ENCODE data around the gene EVI5.

EVI5 gene

GRCh38 chr1:92503043-92503925 lies 281.6 kb downstream of the EVI5 start:
- Histone ChIP-seq H3K9me3 (ENCODE audit: low read length) (no peaks in the 10 kb centered on the region), H3K4me3 (ENCODE audit: low read depth, low read length, poor library complexity, severe bottlenecking) (no peak overlapping the region), H2AFZ (ENCODE audit: low read length) (peak overlapping the region; percentile 24), H3K4me2 (ENCODE audit: low read length) (no peak overlapping the region; the same call in 1 of the 2 replicates), H3K36me3 (ENCODE audit: insufficient read depth, low read length) (no peaks in the 10 kb centered on the region), H3K9ac (ENCODE audit: low read length) (peak overlapping the region; percentile 16; the same call in 1 of the 2 replicates), H3K79me2 (ENCODE audit: insufficient read depth, low read length) (no peaks in the 10 kb centered on the region), H3F3A (ENCODE audit: insufficient read depth, low read length) (no peaks in the 10 kb centered on the region), H3K4me1 (ENCODE audit: insufficient read depth, low read length, severe bottlenecking) (peaks cover 24% of the 10 kb centered on the region), H3K27me3 (ENCODE audit: insufficient read depth, low read length) (no peaks in the 10 kb centered on the region), H4K20me1 (ENCODE audit: insufficient read depth, low read length) (no peaks in the 10 kb centered on the region), H3K27ac (ENCODE audit: low read depth, low read length, poor library complexity, severe bottlenecking) (peak overlapping the region; percentile 71), H3K9me2 (ENCODE audit: low read depth, low read length) (no peaks in the 10 kb centered on the region)
- no peak for TF ChIP-seq EZH2 (IDR thresholded peaks at IDR 0.05; ENCODE audit: borderline replicate concordance, low read length)
- TF ChIP-seq, protein P1, sequence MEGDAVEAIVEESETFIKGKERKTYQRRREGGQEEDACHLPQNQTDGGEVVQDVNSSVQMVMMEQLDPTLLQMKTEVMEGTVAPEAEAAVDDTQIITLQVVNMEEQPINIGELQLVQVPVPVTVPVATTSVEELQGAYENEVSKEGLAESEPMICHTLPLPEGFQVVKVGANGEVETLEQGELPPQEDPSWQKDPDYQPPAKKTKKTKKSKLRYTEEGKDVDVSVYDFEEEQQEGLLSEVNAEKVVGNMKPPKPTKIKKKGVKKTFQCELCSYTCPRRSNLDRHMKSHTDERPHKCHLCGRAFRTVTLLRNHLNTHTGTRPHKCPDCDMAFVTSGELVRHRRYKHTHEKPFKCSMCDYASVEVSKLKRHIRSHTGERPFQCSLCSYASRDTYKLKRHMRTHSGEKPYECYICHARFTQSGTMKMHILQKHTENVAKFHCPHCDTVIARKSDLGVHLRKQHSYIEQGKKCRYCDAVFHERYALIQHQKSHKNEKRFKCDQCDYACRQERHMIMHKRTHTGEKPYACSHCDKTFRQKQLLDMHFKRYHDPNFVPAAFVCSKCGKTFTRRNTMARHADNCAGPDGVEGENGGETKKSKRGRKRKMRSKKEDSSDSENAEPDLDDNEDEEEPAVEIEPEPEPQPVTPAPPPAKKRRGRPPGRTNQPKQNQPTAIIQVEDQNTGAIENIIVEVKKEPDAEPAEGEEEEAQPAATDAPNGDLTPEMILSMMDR (IDR thresholded peaks at IDR 0.05; ENCODE audit: low read length): no peak

DNA sequence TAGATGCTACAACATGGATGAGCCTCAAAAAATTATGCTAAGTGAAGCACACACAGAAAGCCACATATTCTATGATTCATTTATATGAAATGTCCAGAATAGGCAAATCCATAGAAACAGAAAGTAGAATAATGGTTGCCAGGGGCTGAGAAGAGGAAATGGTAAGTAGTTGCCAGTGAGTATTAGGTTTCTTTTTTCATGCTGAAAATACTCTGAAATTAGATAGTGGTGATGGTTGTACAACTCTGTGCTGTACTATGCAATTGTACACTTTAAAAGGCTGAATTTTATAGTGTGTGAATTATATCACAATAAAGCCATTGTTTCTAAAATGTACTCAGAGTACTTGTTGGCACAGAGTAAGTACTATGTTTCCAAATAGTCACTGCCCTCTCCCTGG lies 282.7 kb downstream of the EVI5 start:
- Histone ChIP-seq H3K27ac (ENCODE audit: low read depth, low read length, poor library complexity, severe bottlenecking) (no peak overlapping the region), H3K4me3 (ENCODE audit: low read depth, low read length, poor library complexity, severe bottlenecking) (no peak overlapping the region), H3K27me3 (ENCODE audit: insufficient read depth, low read length) (no peaks in the 10 kb centered on the region), H3K9me2 (ENCODE audit: low read depth, low read length) (no peaks in the 10 kb centered on the region), H3K36me3 (ENCODE audit: insufficient read depth, low read length) (no peaks in the 10 kb centered on the region), H3K9ac (ENCODE audit: low read length) (no peak overlapping the region), H3K9me3 (ENCODE audit: low read length) (no peaks in the 10 kb centered on the region), H3K4me1 (ENCODE audit: insufficient read depth, low read length, severe bottlenecking) (peaks cover 24% of the 10 kb centered on the region), H3F3A (ENCODE audit: insufficient read depth, low read length) (no peaks in the 10 kb centered on the region), H2AFZ (ENCODE audit: low read length) (no peak overlapping the region), H4K20me1 (ENCODE audit: insufficient read depth, low read length) (no peaks in the 10 kb centered on the region), H3K79me2 (ENCODE audit: insufficient read depth, low read length) (no peaks in the 10 kb centered on the region), H3K4me2 (ENCODE audit: low read length) (no peak overlapping the region)
- no peak for TF ChIP-seq EZH2 (IDR thresholded peaks at IDR 0.05; ENCODE audit: borderline replicate concordance, low read length)
- TF ChIP-seq, protein P1 (IDR thresholded peaks at IDR 0.05; ENCODE audit: low read length): no peak

GRCh38 chr1:92500552-92500951 lies 284.4 kb downstream of the EVI5 start:
- TF ChIP-seq, protein P1 (IDR thresholded peaks at IDR 0.05; ENCODE audit: low read length): no peak
- no peak for TF ChIP-seq EZH2 (IDR thresholded peaks at IDR 0.05; ENCODE audit: borderline replicate concordance, low read length)
- no peaks in the 10 kb centered on the region for H4K20me1 ChIP-seq (ENCODE audit: insufficient read depth, low read length)
- H3K4me2 ChIP-seq (ENCODE audit: low read length): no peak overlapping the region
- H2AFZ ChIP-seq (ENCODE audit: low read length): no peak overlapping the region
- no peaks in the 10 kb centered on the region for H3K9me3 ChIP-seq (ENCODE audit: low read length)
- H3K4me3 ChIP-seq (ENCODE audit: low read depth, low read length, poor library complexity, severe bottlenecking): no peak overlapping the region
- H3K27me3 ChIP-seq (ENCODE audit: insufficient read depth, low read length): no peaks in the 10 kb centered on the region
- no peaks in the 10 kb centered on the region for H3K79me2 ChIP-seq (ENCODE audit: insufficient read depth, low read length)
- H3K9me2 ChIP-seq (ENCODE audit: low read depth, low read length): no peaks in the 10 kb centered on the region
- no peak overlapping the region for H3K27ac ChIP-seq (ENCODE audit: low read depth, low read length, poor library complexity, severe bottlenecking)
- no peaks in the 10 kb centered on the region for H3F3A ChIP-seq (ENCODE audit: insufficient read depth, low read length)
- no peaks in the 10 kb centered on the region for H3K36me3 ChIP-seq (ENCODE audit: insufficient read depth, low read length)
- peaks cover 28% of the 10 kb centered on the region for H3K4me1 ChIP-seq (ENCODE audit: insufficient read depth, low read length, severe bottlenecking)
- no peak overlapping the region for H3K9ac ChIP-seq (ENCODE audit: low read length)

All from OCI-LY1 (cell line).